G401.6 (cell line): ENCODE measurements around the gene TIGIT.

Experiments used
- FAIRE-seq: peaks from 2 replicates; lab custom pipeline; 2012; peaks lifted over from hg19 to GRCh38; lab: Jason Lieb, UNC

Gene TIGIT

DNA sequence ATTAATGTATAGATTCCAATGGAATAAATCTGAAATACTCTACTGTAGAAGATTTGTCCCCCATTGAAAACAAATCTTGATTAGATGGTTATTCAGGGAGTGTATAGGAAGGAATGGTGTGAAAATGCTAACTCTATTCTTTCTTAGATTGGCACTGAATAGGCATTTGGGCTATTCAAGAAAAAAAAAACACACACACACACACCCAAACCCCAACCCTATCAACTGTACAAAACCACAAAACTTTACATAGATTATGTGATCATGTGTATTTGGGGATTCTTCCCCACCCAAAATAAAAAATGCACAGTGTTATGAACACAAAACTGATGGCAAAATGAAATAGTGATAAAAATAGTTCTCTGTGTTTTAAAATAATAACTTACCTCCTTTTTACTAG is 61.8 kb downstream of the TIGIT start:
- FAIRE-seq, result no peak

DNA sequence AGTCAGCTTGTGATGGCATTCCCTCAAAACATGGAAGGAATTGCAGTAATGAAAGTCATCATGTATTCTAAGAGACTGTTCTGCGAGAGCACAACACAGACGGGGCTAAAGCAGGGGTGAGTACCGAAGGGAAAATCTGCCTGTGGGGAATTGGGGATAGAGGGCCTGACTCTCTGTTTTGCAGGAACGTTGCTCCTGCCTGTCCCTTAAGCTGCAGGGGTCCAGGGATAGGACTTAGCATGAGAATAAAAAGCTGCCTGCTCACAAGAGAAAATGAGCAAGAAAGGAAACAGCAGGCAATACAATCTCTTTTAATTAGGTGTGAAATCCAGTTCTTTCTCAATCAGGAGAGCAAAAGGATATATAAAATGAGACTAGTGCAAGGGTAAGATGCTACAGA is 62.2 kb downstream of the TIGIT start:
- no peak for FAIRE-seq

DNA sequence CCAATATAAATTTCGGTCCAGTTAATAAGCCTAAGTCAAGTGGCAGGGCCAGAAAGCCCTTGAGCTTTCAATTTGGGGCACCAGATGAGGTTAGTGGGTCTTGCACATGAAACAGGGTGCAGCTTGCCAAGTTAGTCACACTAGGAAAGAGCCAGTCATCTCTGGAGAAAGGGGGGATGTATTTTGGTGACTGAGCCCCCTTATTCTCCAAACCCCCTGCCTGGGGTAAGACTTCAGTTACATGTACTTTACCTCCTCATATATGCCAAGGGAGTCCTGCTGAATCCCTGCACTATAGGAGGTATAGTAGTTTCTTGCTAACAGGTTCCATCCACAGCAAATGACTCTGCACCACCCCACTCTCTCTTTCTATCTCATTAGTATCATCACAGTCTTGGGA is 62.7 kb downstream of the TIGIT start:
- no peak for FAIRE-seq
